NK-92 (cell line): ENCODE results near the gene CYP27B1.
"Not testable (repeated sequence)": the region's sequence is repeated elsewhere in the genome, so short reads cannot be mapped to it uniquely, and the experiment has no call there.

Experiments used
- DNase-seq: peaks from one replicate; lab custom pipeline; 2025; ENCODE audit not compliant: unreplicated experiment; lab: John Stamatoyannopoulos, UW

CYP27B1 gene

DNA sequence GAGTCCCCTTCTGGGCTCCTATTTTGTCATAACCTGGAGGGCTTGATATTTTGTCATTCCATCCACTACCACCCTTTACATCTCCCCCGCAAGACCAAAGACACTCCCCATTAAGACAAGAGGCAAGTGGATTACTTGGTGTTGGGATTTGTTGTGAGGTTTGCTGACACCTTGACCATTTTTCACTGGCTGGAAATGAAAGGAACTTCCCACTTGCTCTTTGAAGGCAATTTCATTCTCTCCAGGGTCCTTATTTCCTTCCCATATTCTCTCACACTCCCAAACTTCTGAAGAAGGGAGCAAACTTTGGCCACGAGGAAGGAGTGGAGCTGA is 43.3 kb downstream of the CYP27B1 start:
- no peak for DNase-seq

DNA sequence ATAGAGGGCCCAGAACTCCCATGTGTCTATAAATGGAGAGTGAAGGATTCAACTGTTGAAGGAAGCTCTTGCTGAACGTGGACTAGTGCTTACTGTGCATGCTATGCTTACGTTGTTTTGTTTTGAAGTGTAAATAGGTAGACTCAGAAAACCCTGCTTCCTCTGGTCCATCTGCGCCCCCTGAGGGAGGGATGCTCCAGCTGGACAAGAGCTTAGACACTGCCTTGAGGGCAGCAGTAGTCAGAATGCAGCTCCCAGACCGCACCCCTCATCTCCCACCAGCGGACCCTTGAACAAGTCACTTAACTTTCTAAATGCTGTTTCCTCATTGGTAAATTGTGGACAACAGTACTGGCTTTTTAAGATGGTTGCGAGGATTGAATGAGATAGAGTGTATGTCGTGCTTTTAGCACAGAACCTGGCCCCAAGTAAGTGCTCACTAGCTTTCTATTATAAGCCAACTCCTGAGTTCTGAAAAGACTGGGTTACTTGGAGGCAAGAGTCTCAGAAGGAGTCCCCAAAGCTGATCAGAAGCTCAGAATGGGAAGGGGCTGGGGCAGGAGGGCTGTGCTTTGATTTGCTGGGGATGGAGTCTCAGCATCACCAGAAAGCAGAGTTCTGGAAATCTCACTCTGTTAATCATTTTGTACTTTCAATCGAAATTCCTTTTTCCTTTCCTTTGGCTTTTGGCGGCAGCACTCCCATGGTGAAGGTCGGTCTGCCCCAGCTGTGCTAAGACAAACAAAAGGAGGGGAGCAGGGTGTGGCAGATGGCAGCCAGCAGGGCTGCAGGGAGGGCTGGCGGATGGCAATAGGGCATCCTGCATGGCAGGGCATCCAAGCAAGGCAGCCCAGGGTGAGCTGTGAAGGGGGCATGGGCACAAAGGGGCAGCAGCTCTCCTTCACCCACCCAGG is 43.9 kb downstream of the CYP27B1 start:
- DNase-seq = no peak

DNA sequence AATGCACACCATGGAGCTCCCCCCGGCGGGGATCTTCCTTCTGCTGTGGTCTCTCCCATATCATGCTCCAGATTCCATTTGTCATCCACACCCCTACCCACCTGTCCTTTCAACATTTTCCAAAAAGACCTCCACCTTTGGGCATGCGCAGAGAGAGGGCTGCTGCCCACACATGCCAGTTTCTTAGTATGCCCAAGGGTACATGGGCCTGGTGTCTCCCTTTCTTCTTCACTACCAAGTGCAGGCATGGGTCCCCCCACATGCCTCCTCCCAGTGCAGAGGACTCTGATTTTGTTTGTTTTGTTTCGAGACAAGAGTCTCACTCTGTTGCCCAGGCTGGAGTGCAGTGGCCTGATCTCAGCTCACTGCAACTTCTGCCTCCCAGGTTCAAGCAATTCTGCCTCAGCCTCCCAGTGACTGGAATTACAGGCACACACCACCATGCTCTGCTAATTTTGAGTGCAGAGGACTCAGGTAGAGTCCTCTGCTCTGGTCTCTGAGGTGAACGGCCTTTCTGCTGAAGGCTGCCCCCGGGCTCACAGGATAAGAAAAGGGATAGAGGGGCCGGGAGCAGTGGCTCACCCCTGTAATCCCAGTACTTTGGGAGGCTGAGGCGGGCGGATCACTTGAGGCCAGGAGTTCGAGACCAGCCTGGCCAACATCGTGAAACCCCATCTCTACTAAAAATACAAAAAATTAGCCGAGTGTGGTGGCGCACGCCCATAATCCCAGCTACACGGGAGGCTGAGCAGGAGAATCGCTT is 44.9 kb downstream of the CYP27B1 start:
- DNase-seq = not testable (repeated sequence)

DNA sequence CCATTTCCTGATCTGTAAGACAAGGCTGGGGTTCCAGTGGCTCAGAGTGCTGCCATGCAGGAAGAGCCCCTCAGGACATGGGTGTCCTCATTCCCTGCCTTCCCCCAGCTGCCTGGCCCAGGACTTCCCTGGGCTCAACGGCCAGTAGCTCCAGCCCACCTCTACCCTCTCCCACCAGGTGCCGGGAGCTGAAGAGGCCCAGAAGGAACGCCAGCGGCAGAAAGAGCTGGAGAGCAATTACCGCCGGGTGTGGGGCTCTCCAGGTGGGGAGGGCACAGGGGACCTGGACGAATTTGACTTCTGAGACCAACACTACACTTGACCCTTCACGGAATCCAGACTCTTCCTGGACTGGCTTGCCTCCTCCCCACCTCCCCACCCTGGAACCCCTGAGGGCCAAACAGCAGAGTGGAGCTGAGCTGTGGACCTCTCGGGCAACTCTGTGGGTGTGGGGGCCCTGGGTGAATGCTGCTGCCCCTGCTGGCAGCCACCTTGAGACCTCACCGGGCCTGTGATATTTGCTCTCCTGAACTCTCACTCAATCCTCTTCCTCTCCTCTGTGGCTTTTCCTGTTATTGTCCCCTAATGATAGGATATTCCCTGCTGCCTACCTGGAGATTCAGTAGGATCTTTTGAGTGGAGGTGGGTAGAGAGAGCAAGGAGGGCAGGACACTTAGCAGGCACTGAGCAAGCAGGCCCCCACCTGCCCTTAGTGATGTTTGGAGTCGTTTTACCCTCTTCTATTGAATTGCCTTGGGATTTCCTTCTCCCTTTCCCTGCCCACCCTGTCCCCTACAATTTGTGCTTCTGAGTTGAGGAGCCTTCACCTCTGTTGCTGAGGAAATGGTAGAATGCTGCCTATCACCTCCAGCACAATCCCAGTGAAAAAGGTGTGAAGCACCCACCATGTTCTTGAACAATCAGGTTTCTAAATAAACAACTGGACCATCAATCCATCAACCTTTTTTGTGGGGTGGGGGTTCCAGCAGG is 46.0 kb downstream of the CYP27B1 start:
- no peak for DNase-seq

DNA sequence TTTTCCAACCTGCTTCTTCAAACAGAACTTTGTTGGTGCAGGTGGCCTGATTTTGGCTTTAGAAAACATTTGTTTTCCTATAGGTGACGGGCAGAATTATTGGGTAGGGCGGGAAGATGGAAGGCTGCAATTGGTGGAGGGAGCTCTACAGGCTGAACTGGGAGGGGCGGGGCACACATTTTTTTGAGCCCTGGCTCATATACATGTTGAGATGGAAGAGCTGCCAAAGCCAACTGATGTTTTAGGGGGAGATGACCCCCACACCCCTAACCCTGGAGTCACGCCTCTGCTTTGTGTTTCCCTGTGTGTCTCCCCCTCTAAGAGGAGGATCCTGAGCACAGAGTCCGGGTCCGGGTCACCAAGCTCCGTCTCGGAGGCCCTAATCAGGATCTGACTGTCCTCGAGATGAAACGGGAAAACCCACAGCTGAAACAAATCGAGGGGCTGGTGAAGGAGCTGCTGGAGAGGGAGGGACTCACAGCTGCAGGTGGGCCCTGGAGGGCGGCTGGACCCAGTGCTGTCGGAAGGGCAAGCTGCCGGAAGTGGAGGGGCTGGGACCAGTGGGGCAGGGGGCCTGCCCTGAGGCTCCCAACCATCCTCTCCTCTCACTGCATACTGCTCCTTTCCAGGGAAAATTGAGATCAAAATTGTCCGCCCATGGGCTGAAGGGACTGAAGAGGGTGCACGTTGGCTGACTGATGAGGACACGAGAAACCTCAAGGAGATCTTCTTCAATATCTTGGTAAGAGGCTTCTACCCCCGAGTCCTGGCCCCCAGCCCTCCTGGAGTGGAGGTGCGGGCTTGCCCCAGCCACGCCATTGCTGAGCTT is 46.9 kb downstream of the CYP27B1 start:
- DNase-seq = no peak

DNA sequence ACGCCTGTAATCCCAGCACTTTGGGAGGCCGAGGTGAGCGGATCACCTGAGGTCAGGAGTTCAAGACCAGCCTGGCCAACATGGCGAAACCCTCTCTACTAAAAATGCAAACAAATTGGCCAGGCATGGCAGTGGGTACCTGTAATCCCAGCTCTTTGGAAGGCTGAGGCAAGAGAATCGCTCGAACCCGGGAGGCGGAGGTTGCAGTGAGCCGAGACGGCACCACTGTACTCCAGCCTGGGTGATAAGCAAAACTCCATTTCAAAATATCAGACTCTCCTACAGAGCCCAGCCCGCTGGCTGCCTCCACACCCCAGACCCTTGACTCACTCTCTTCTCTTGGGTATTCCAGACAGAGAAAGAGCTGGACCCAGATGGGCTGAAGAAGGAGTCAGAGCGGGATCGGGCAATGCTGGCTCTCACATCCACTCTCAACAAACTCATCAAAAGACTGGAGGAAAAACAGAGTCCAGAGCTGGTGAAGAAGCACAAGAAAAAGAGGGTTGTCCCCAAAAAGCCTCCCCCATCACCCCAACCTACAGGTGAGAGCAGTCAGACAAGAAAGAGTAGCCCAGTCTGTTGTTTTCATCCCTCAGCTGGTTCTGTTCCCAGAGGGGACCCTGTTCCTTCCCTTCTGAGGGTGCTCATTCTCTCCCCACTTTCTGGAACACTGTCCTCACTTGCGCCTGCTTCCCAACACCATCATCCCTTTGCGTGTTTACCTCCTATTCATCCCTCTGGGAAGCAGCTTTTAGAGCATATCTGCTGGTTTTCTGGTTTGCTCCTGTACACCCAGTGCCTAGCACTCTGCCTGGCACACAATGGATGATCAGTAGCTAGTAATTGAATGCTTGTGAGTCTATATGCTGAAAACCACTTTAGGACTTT is 48.0 kb downstream of the CYP27B1 start:
- DNase-seq = no peak

DNA sequence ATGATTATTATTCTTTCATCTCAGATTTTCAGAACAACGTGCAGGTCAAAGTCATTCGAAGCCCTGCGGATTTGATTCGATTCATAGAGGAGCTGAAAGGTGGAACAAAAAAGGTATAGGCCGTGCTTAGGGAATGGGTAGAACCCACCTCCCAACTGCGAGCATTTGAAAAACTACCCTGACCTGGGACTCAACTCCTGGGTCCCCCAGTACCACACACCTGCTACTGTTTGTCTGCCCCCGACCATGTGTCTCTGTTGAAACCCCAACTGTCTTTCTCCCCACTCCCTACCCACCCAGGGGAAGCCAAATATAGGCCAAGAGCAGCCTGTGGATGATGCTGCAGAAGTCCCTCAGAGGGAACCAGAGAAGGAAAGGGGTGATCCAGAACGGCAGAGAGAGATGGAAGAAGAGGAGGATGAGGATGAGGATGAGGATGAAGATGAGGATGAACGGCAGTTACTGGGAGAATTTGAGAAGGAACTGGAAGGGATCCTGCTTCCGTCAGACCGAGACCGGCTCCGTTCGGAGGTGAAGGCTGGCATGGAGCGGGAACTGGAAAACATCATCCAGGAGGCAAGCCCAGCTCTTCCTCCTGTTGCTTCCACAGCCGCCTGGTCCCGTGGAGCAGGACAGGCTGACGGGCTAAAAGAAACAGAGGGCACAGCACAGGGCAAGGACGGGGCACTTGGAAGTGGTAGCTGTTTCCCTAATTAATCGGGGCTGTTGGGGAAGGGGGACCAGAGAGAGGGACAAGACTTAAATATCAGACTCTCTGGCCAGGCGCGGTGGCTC is 48.8 kb downstream of the CYP27B1 start:
- no peak for DNase-seq

DNA sequence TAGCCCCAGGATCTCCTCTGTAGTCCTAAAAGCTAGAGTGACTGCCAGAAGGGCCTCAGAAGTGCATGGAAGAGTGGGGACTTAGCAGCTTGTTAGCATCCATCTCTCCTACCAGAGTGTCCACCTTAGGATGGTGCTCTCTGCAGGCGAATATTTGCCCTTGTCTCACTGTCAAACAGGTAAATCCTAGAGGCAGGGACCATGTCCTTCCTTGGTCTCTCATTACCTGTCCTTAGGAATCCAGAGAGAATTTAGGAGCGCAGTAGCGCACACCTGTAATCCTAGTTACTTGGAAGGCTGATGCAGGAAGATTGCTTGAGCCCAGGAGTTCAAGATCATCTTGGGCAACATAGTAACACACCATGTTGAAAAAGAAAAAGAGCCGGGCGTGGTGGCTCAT is 49.7 kb downstream of the CYP27B1 start:
- no peak for DNase-seq

DNA sequence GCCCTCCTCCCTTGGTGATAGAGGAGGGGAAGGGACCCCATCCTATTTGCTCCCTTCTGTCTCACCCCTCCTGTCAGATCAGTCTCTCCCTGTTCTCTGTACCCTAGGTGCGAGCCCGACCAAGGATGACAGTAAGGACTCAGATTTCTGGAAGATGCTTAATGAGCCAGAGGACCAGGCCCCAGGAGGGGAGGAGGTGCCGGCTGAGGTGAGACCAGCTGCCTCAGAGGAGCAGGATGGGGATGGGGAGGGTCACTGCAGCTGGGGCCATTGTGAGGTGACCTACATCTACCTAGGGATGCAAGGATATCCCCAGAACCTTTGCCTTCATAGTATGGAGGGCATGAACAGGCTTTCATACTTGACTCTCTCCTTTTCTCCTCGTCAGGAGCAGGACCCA is 50.6 kb downstream of the CYP27B1 start:
- DNase-seq = no peak

DNA sequence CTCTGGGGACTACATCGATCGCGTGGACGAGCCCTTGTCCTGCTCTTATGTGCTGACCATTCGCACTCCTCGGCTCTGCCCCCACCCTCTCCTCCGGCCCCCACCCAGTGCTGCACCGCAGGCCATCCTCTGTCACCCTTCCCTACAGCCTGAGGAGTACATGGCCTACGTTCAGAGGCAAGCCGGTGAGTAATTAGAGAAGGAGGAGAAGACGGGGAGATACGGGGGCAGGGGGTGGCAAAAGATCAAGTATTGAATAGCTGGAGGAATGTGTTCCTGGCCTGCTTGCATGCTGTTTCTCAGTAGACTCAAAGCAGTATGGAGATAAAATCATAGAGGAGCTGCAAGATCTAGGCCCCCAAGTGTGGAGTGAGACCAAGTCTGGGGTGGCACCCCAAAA is 51.1 kb downstream of the CYP27B1 start:
- DNase-seq = no peak

DNA sequence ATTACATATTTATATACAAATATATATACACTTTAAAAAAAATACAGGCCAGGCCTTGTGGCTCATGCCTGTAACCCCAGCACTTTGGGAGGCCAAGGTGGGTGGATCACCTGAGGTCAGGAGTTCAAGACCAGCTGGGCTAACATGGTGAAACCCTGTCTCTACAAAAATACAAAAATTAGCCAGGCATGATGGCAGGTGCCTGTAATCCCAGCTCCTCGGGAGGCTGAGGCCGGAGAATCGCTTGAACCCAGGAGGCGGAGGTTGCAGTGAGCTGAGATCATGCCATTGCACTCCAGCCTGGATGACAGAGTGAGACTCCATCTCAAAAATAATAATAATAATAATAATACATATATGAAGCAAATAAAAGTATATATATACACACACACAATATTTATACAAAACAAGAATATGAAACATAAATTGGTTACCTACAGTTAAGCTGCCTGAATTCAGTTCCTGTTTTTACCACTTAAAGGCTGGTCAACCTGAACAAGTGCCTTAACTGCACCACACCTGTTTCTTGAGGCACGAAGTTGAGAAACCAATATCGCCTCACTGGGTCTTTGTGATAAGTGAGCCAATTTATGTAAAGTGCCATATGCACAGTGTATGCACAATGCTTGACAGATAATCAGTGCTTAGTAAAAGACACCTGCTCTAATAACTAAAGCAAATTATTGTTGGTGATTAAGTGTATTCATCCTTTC is 51.7 kb downstream of the CYP27B1 start:
- DNase-seq = not testable (repeated sequence)

DNA sequence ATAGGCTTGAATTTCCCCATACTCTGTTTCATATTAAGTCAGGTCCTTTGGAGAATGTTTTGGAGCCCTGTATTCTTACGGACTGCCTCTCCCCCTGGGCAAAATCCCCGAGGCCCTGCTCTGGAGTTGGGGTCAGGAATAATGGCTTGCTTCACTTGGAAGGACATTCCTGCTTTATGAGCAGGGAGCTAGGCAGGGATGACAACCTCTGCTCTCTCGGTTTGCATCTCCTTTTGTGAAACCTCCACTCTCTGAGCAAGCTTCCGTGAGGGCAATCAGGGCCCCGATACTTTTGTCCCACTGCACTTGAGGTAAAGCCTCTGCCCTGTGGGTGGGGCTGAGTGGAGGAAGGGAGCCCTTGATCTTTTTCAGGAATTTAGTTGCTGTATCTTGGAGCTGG is 53.7 kb downstream of the CYP27B1 start:
- DNase-seq = no peak

DNA sequence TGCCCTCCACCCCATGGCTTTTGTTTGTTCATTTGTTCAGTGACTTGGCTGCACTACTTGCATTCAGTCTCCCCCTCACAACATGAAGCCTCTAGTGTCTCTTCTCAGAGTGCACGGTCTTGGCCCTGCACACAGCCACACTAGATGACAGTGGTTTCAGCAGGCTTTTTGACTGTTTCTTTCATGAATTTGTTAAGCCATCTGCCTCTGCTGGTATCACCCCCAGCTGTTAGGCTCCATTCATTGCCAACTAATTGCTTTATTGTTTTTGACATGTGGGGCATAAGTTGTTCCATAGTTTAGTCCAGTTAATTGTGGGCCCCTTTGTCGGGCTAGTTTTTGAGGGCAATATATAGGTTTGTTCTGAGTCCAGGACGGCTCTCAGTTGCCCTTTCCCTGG is 54.2 kb downstream of the CYP27B1 start:
- no peak for DNase-seq
